CD4-positive, alpha-beta memory T cell (primary cell): Measurements from ENCODE around the gene FAXC. TPM values are rescaled to one million over a fixed set of nuclear protein-coding genes. Genes with fewer than 3 reads are reported as not detected.

Experiments
- CTCF ChIA-PET: fragments of 350-600 bp; sonication (Branson Sonifier 250); formaldehyde crosslinking; loops from one replicate; lab custom pipeline; 2021; ENCODE audit warnings: inconsistent platforms; ENCODE audit not compliant: partially characterized antibody; lab: Charles Lee
- POLR2A ChIA-PET: fragments of 350-600 bp; sonication (Branson Sonifier 250); formaldehyde crosslinking; loops from one replicate; lab custom pipeline; 2021; ENCODE audit not compliant: partially characterized antibody; lab: Charles Lee
- DNase-seq, 5 donors: peaks; one replicate each; pipeline versions ENCODE4 v3.0.0 to v3.0.0-alpha.2; 2020 to 2022; ENCODE audit warnings: mixed read lengths in 1 of 5
- H3K27ac ChIP-seq: one replicate; pipeline ENCODE4 v1.7.0; 2013; ENCODE audit warnings: low read depth, low read length
- H3K27me3 ChIP-seq: 2 replicates; pipeline ENCODE4 v1.7.0; 2013; ENCODE audit warnings: mild to moderate bottlenecking, low read length, moderate library complexity; ENCODE audit not compliant: insufficient read depth
- H3K36me3 ChIP-seq: 2 replicates; pipeline ENCODE4 v1.7.0; 2013; ENCODE audit warnings: mild to moderate bottlenecking, low read length, moderate library complexity; ENCODE audit not compliant: insufficient read depth
- H3K4me1 ChIP-seq: 2 replicates; pipeline ENCODE4 v1.7.0; 2013; ENCODE audit warnings: mild to moderate bottlenecking, low read length, moderate library complexity; ENCODE audit not compliant: insufficient read depth
- H3K4me3 ChIP-seq, 2 donors: one replicate each; pipeline ENCODE4 v1.7.0; 2013; ENCODE audit warnings: low read length in 2 of 2, mild to moderate bottlenecking in 1 of 2
- H3K9me3 ChIP-seq, 2 donors: one replicate each; pipeline ENCODE4 v1.7.0; 2013; ENCODE audit warnings: low read length in 2 of 2, control low read depth in 1 of 2; ENCODE audit not compliant: control insufficient read depth in 1 of 2
- H3K27ac Mint-ChIP-seq, 7 donors: one replicate each; pipeline ENCODE4 v1.8.0; 2020 to 2021; ENCODE audit warnings: mixed read lengths in 7 of 7, mild to moderate bottlenecking in 6 of 7, inconsistent platforms in 3 of 7, moderate library complexity in 3 of 7
- H3K27me3 Mint-ChIP-seq, 2 donors: one replicate each; pipeline ENCODE4 v1.8.0; 2020 to 2021; ENCODE audit warnings: mixed read lengths in 2 of 2
- H3K36me3 Mint-ChIP-seq, 2 donors: one replicate each; pipeline ENCODE4 v1.8.0; 2020 to 2021; ENCODE audit warnings: mixed read lengths in 2 of 2, inconsistent platforms in 1 of 2, mild to moderate bottlenecking in 1 of 2
- H3K4me1 Mint-ChIP-seq, 4 donors: one replicate each; pipeline ENCODE4 v1.8.0; 2020 to 2021; ENCODE audit warnings: mixed read lengths in 4 of 4, mild to moderate bottlenecking in 1 of 4
- H3K4me3 Mint-ChIP-seq, 8 donors: one replicate each; pipeline ENCODE4 v1.8.0; 2020 to 2021; ENCODE audit warnings: mixed read lengths in 8 of 8, mild to moderate bottlenecking in 7 of 8, moderate library complexity in 6 of 8, inconsistent platforms in 3 of 8
- H3K9me3 Mint-ChIP-seq, 8 donors: one replicate each; pipeline ENCODE4 v1.8.0; 2020 to 2021; ENCODE audit warnings: mixed read lengths in 8 of 8, mild to moderate bottlenecking in 5 of 8, inconsistent platforms in 3 of 8, moderate library complexity in 1 of 8
- intact Hi-C: fragments of 100-400 bp; cut with micrococcal nuclease; formaldehyde crosslinking; loops from one replicate; pipeline ENCODE4 v1.15.1; 2023
- polyA plus RNA-seq, 2 donors: library from polyadenylated mRNA; unstranded; fragments of 300-500 nt; fragmentation: Illumina TruSeq; gene quantifications; one replicate each; pipeline ENCODE4 v1.2.3, GENCODE V29; 2021
- total RNA-seq, 2 experiments: library from RNA; stranded (reverse); gene quantifications; one replicate each; pipeline ENCODE4 v1.2.3, GENCODE V29; 2021

The FAXC gene
- total and polyA plus RNA-seq, 4 experiments from 2014 or later: not detected

GRCh38 chr6:99330159-99330558 is 19.3 kb downstream of the FAXC start:
- Histone ChIP-seq H3K4me3 (no peak overlapping the region), H3K27ac (no peak overlapping the region), H3K27me3 (no peaks in the 10 kb centered on the region), H3K9me3 (no peaks in the 10 kb centered on the region), H3K4me1 (no peaks in the 10 kb centered on the region), H3K36me3 (no peaks in the 10 kb centered on the region)
- ChIA-PET CTCF (interaction anchor here (0.6 to 5.7 kb wide), 19 partner anchors 8 to 1760 kb away, joined by 3 to 53 read pairs (median 5); partner anchors contain the start of genes COQ3 and PNISR), POLR2A (interaction anchor here (1.0 kb wide), 1 partner anchor 96 kb away, joined by 3 read pairs; no protein-coding TSS in a partner anchor)
- peak; percentile 31 to 45 (median 44) for DNase-seq
- peak overlapping the region in 1 of 8 donors; percentile 45 for H3K4me3 Mint-ChIP-seq
- intact Hi-C loops: loop anchor here (1.0 kb wide), 1 partner anchor 95 kb away; the partner anchor contains the start of gene PNISR
- H3K36me3 Mint-ChIP-seq: no peaks in the 10 kb centered on the region
- peaks cover 2 to 3% (median 3%) of the 10 kb centered on the region in 4 donors for H3K4me1 Mint-ChIP-seq
- no peaks in the 10 kb centered on the region for H3K9me3 Mint-ChIP-seq
- no peak overlapping the region for H3K27ac Mint-ChIP-seq
- peaks cover 2 to 8% of the 10 kb centered on the region in 2 donors for H3K27me3 Mint-ChIP-seq

- Histone ChIP-seq H3K4me1 (no peaks in the 10 kb centered on the region), H3K9me3 (no peaks in the 10 kb centered on the region), H3K27ac (no peak overlapping the region), H3K4me3 (no peak overlapping the region), H3K27me3 (no peaks in the 10 kb centered on the region), H3K36me3 (no peaks in the 10 kb centered on the region)
- intact Hi-C loops: no loop called here
- H3K36me3 Mint-ChIP-seq: no peaks in the 10 kb centered on the region
- peaks cover 10 to 14% of the 10 kb centered on the region in 2 donors for H3K27me3 Mint-ChIP-seq
- POLR2A ChIA-PET: no interaction called here
- no peak overlapping the region for H3K4me3 Mint-ChIP-seq
- no peaks in the 10 kb centered on the region for H3K9me3 Mint-ChIP-seq
- CTCF ChIA-PET: interaction anchor here (1.1 to 1.4 kb wide), 2 partner anchors 9 to 15 kb away, joined by 3 read pairs; no protein-coding TSS in a partner anchor
- peaks cover 0 to under 1% (median under 1%) of the 10 kb centered on the region in 4 donors for H3K4me1 Mint-ChIP-seq
- DNase-seq: no peak
- H3K27ac Mint-ChIP-seq: no peak overlapping the region
Measured at GRCh38 chr6:99324996-99325395, 24.5 kb downstream of the FAXC start.

- CTCF ChIA-PET: interaction anchor here (1.5 to 4.0 kb wide), 2 partner anchors 8 to 12 kb away, joined by 3 to 38 read pairs; no protein-coding TSS in a partner anchor
- POLR2A ChIA-PET: no interaction called here
- Histone ChIP-seq H3K9me3 (no peaks in the 10 kb centered on the region), H3K27me3 (no peaks in the 10 kb centered on the region), H3K4me1 (no peaks in the 10 kb centered on the region), H3K36me3 (no peaks in the 10 kb centered on the region), H3K4me3 (no peak overlapping the region), H3K27ac (no peak overlapping the region)
- H3K36me3 Mint-ChIP-seq: no peaks in the 10 kb centered on the region
- no peak overlapping the region for H3K27ac Mint-ChIP-seq
- intact Hi-C loops: no loop called here
- no peak overlapping the region for H3K4me3 Mint-ChIP-seq
- peaks cover 22 to 23% of the 10 kb centered on the region in 2 donors for H3K27me3 Mint-ChIP-seq
- H3K9me3 Mint-ChIP-seq: no peaks in the 10 kb centered on the region
- no peaks in the 10 kb centered on the region for H3K4me1 Mint-ChIP-seq
- no peak for DNase-seq
Measured at GRCh38 chr6:99318566-99318965, 30.9 kb downstream of the FAXC start.

GRCh38 chr6:99312354-99312753 is 37.1 kb downstream of the FAXC start:
- no peak overlapping the region for H3K27ac ChIP-seq
- H3K36me3 ChIP-seq: no peaks in the 10 kb centered on the region
- ChIA-PET POLR2A (no interaction called here), CTCF (interaction anchor here (4.8 kb wide), 1 partner anchor 17 kb away, joined by 25 read pairs; no protein-coding TSS in a partner anchor)
- H3K4me1 ChIP-seq: no peaks in the 10 kb centered on the region
- H3K27me3 ChIP-seq: no peaks in the 10 kb centered on the region
- no peak overlapping the region for H3K27ac Mint-ChIP-seq
- no peak overlapping the region for H3K4me3 ChIP-seq
- H3K9me3 ChIP-seq: no peaks in the 10 kb centered on the region
- no peak for DNase-seq
- peaks cover 7 to 10% of the 10 kb centered on the region in 2 donors for H3K27me3 Mint-ChIP-seq
- H3K4me1 Mint-ChIP-seq: no peaks in the 10 kb centered on the region
- no peaks in the 10 kb centered on the region for H3K36me3 Mint-ChIP-seq
- no peak overlapping the region for H3K4me3 Mint-ChIP-seq
- intact Hi-C loops: no loop called here
- no peaks in the 10 kb centered on the region for H3K9me3 Mint-ChIP-seq

GRCh38 chr6:99310553-99310952 is 38.9 kb downstream of the FAXC start:
- DNase-seq: no peak
- POLR2A ChIA-PET: no interaction called here
- Histone ChIP-seq H3K27ac (no peak overlapping the region), H3K4me1 (no peaks in the 10 kb centered on the region), H3K9me3 (no peaks in the 10 kb centered on the region), H3K4me3 (no peak overlapping the region), H3K27me3 (no peaks in the 10 kb centered on the region), H3K36me3 (no peaks in the 10 kb centered on the region)
- Mint-ChIP-seq H3K27ac (no peak overlapping the region), H3K4me1 (no peaks in the 10 kb centered on the region), H3K9me3 (no peaks in the 10 kb centered on the region), H3K36me3 (no peaks in the 10 kb centered on the region), H3K27me3 (peaks cover 9% of the 10 kb centered on the region in 2 donors), H3K4me3 (no peak overlapping the region)
- intact Hi-C loops: no loop called here
- CTCF ChIA-PET: interaction anchor here (0.9 to 4.8 kb wide), 3 partner anchors 9 to 19 kb away, joined by 3 to 25 read pairs (median 3); no protein-coding TSS in a partner anchor

- no peaks in the 10 kb centered on the region for H3K9me3 ChIP-seq
- DNase-seq: no peak
- no peak overlapping the region for H3K4me3 ChIP-seq
- Mint-ChIP-seq H3K4me3 (no peak overlapping the region), H3K9me3 (no peaks in the 10 kb centered on the region), H3K4me1 (no peaks in the 10 kb centered on the region), H3K27ac (no peak overlapping the region), H3K36me3 (no peaks in the 10 kb centered on the region), H3K27me3 (peaks cover 8 to 10% of the 10 kb centered on the region in 2 donors)
- no peaks in the 10 kb centered on the region for H3K27me3 ChIP-seq
- POLR2A ChIA-PET: no interaction called here
- intact Hi-C loops: no loop called here
- H3K36me3 ChIP-seq: no peaks in the 10 kb centered on the region
- no peaks in the 10 kb centered on the region for H3K4me1 ChIP-seq
- no peak overlapping the region for H3K27ac ChIP-seq
- CTCF ChIA-PET: interaction anchor here (4.8 kb wide), 1 partner anchor 20 kb away, joined by 25 read pairs; no protein-coding TSS in a partner anchor
Measured at GRCh38 chr6:99309557-99309956, 39.9 kb downstream of the FAXC start.

- intact Hi-C loops: no loop called here
- H3K36me3 Mint-ChIP-seq: no peaks in the 10 kb centered on the region
- Histone ChIP-seq H3K9me3 (no peaks in the 10 kb centered on the region), H3K36me3 (no peaks in the 10 kb centered on the region), H3K27me3 (no peaks in the 10 kb centered on the region), H3K4me1 (no peaks in the 10 kb centered on the region), H3K4me3 (no peak overlapping the region), H3K27ac (no peak overlapping the region)
- DNase-seq: no peak
- H3K27ac Mint-ChIP-seq: no peak overlapping the region
- peaks cover 6 to 10% of the 10 kb centered on the region in 2 donors for H3K27me3 Mint-ChIP-seq
- ChIA-PET CTCF (interaction anchor here (4.8 kb wide), 1 partner anchor 21 kb away, joined by 25 read pairs; no protein-coding TSS in a partner anchor), POLR2A (no interaction called here)
- no peak overlapping the region for H3K4me3 Mint-ChIP-seq
- no peaks in the 10 kb centered on the region for H3K4me1 Mint-ChIP-seq
- H3K9me3 Mint-ChIP-seq: no peaks in the 10 kb centered on the region
Measured at GRCh38 chr6:99308788-99309187, 40.7 kb downstream of the FAXC start.
